ENCODE measurements around the gene AGR3.

Gene AGR3

DNA sequence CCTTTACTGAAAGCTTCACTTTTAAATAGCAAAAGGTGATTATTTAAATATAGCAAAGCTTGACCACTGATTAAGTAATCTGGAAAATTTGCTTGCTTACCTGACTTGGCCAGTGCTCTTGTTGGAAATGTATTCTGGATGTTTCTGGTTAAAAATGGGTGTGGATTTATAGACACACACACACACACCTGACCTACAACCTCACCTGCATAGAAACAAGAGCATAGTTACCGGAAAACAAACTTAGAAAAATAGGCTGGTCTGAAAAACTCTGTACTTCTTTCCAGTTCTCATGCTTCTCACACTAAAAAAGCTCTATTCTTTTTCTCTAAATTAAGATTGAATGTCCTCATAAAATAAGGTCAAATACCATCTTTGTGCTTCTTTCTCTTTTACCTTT is at the start of gene AGR3:
Gene AGR3, minus strand, starts transcription at position 140 of the 400 bp plus-strand sequence. CDS start 3,365 bp downstream, outside the sequence.
- DNase-seq (ENCODE audit: low read depth in 2 of 2): no peak

DNA sequence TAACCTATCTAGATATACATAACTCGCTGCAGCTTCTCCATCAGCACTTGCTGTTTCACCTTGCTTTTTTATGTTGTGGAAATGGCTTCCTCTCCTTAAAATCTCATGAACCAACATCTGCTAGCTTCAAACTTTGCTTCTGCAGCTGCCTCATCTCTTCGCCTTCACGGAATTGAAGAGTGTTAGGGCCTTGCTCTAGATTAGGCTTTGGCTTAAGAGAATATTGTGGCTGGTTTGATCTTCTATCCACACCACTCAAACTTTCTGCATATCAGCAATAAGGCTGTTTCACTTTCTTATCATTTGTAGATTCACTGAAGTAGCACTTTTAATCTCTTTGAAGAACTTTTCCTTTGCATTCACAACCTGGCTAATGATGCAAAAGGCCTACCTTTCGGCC is 49.2 kb upstream of the AGR3 start:
- DNase-seq (ENCODE audit: low read depth in 2 of 2): no peak

DNA sequence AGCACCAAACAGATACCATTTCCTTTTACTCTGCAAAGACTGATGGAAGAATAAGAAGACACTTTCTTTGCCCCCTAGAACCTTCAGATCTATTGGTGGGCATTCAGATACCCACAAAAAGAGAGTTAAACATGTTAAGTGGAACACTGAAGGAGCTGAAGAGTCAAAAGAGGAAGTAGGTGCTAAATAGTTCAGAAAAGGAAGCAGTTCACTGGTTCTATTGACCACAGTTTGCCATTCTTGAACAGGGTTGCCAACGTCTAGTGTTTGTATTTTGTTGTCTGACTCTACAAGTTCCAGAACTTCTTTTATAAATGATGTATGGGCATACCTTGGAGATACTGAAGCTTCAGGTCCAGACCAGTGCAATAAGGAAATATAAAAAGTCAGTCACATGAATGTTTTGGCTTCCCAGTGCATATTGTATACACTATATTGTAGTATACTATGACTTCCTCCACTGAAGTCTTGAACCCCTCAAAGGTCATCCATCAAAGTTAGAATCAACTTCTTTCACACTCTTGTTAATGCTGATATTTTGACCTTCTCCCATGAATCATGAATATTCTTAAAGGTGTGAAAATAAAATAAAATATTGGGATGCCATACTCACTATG is 47.5 kb upstream of the AGR3 start:
- DNase-seq (ENCODE audit: low read depth in 2 of 2): no peak

DNA sequence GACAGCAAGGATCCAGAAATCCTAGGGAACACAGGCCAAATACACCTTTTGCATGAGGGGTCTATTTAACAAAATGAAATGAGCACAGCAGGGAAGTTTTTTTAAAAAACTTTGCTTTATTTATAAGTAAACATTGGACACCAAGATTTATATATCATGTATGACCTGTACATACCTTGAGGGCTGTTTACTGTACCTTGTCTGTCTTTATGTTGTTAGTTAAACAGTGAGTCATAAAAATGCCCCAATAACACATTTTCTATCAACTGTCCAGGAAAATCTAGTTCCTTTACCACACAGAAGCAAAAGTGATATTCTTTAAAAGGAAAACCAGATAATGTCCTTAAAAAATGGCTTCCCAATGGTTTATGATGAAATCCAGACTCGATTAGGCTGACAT is 45.1 kb upstream of the AGR3 start:
- DNase-seq (ENCODE audit: low read depth in 2 of 2): no peak

GRCh38 chr7:16926283-16926682 is 44.5 kb upstream of the AGR3 start:
- DNase-seq (ENCODE audit: low read depth in 2 of 2): no peak

DNA sequence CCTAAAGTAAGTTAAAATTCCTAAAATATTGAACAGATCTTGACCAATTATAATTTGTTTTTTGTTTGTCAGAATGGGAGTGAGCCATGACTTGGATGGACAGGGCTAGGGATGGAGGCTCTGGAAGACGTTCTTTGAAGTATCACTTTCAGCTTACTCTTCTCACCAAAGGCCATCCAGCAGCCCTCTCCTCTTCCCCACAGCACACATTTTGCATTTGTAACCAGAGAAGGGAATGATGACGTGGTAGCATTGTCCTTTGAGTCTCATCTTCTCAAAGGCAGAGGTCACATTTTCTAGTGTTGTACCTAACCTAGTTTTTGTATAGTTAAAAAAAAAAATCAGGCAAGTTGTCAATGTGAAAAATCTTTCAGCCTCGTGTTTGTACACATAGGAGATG is 43.8 kb upstream of the AGR3 start:
- DNase-seq (ENCODE audit: low read depth in 2 of 2): no peak

- DNase-seq (ENCODE audit: low read depth in 2 of 2): no peak
Observed at GRCh38 chr7:16923019-16923418, 41.2 kb upstream of the AGR3 start.

DNA sequence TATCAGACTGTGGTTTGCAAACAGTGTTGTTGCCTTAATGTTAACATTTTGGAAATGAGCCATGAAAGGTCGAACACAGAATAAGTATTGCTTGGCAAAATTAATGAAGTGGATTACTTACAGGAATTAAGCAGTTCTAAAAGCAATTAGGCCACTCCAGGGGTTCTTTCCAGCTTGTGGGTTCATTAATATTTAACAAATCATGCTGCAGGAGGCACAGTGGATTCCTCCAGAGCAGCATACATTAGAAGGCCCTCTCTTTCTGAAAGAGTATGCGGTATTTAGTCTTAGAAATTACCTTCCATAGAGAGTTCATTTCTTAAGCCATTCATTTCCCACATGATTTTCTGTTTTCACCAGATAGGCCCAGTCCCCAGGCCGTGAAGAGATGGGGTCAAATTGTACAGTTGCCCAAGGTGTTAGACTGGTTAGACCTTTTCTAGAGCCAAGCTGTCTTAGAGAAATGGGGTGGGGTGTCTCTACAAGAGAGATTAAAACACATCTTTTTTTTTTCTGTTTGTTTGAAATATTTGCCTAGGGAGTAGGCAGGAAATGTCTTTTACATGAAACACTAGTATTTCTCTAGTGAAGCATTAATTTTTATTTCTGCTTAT is 40.0 kb upstream of the AGR3 start:
- no peak for DNase-seq (ENCODE audit: low read depth in 2 of 2)

DNA sequence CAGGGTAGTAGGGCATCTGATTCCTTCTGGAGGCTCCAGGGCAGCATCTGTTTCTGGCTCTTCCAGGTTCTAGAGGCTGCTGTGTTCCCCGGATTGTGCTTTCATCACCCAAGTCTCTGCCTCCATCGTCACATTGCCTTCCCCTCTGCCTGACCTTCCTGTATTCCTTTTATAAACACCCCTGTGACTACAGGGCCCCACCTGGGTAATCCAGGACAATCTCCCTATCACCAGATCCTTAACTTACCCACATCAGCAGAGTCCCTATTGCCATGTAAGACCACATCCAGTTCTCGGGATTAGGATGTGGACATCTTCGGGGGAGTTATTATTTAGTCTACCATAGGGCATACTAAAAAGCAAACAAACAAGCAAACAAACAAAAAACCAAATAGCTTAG is 39.4 kb upstream of the AGR3 start:
- no peak for DNase-seq (ENCODE audit: low read depth in 2 of 2)

DNA sequence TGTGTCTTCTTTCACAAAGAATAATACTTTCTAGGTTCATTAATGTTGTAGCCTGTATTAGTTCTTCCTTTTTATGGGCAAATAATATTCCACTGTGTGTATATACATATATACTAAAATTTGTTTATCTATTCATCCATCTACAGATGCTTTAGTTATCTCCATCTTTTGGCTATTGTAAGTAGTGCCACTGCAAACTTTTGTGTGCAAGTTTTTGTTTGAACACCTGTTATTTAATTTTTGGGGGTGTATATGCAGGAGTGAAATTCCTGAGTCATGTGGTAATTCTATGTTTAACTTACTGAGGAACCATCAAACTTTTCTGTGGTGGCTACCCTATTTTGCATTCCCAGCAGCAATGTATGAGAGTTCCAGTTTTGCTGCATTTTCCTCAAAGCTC is 37.7 kb upstream of the AGR3 start:
- no peak for DNase-seq (ENCODE audit: low read depth in 2 of 2)

GRCh38 chr7:16918288-16918895 is 36.6 kb upstream of the AGR3 start:
- no peak for DNase-seq (ENCODE audit: low read depth in 2 of 2)

DNA sequence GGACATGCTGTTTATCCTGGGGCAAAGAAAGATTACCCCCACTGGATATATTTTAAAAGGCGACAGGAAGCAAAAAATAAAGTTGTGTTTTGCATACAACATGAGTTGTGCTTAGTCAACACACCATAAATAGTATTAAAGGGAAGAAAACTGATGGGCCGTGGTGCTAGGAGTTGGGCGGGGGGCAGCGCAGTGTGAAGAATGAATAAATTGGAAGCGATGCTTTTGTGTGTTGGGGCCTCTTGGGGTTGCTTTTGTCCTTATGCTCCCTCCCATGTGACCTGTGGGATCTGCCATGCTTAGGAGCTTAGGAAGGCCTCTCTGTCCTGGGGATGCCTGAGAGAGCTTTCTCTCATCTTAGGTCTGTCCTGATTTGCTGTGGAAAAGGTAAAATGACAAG is 35.0 kb upstream of the AGR3 start:
- no peak for DNase-seq (ENCODE audit: low read depth in 2 of 2)

DNA sequence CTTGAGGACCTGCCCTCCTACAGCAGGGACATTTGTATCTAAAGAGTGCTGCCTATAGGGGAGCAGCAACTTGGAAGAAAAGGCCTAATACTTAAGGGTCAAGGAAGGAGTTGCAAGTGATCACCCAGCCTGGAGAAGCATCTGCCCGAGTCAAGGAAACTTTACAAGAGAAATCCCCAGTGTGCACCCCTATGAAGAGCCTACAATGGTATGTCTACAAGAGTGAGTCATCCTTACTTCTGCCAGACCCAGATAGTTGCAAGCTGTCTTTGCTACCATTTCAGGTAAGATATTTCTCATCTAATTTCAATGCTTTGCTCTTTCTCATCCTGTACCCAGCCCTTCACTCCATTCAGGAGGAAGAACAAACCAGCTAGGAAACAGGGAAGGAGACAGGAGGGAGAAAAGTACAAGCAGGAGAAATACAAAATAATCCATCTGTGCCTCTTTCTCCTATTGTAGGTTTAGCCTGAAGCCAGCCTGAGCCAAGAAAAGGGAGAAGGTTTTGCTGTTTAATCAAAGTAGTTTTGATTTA is 34.4 kb upstream of the AGR3 start:
- no peak for DNase-seq (ENCODE audit: low read depth in 2 of 2)

- DNase-seq (ENCODE audit: low read depth in 2 of 2): no peak
Observed at GRCh38 chr7:16915405-16915804, 33.6 kb upstream of the AGR3 start.

- DNase-seq (ENCODE audit: low read depth in 2 of 2): no peak
Observed at GRCh38 chr7:16914771-16915170, 33.0 kb upstream of the AGR3 start.

DNA sequence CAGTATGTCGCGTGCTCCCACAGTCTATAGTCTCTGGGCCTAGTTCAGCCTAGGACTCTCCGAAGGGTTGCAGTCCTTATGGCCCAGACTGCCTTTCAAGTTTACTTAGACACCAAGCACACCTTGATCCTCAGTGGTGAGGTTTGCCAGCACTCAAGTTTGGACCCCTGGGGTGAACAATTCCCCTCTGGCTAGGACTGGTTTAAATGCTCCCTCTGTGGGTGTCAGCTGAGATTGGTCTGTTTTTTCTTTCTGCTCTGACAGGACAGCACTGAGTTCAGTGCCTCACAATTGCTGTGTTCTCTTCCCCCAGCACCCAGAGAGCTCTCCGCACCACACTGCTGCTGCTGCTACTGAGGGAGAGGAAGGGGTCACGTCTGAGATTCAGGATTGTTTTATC is 31.9 kb upstream of the AGR3 start:
- no peak for DNase-seq (ENCODE audit: low read depth in 2 of 2)

GRCh38 chr7:16912540-16912939 is 30.8 kb upstream of the AGR3 start:
- no peak for DNase-seq (ENCODE audit: low read depth in 2 of 2)

- DNase-seq (ENCODE audit: low read depth in 2 of 2): no peak
Observed at GRCh38 chr7:16908561-16908960, 26.8 kb upstream of the AGR3 start.

DNA sequence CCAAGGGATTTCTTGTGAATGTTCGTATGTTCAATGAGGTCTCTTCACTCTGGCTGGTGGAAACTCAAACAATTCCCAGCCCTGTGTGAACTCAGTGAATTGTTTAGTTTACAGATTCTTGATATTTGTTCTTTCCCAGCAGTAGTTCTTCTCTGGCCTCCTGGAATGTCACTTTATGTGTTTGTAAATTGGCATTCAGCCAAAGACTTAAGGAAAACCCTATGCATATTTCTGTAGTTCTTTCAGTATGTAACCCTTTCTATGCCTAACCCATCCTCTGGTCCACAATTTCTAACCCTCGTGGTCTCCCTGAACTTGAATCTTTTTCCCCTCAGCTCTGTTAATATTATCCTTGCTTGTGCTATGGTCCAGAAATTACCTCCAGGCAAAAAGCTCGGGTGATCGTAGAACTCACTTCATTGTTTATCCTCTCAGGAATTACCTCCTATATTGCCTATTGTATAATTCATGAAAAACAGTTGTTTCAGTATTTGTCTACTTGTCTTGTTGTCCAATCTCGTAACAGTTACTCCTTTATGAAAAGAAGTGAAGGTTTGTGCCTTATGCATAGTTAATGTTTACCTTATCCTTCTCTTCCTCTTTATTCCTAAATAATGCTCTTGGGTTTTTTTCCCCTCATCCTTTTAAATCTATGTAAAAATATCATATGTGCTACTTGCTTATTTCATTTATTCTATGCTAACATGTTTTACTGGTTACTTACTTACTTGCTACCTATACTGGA is 23.7 kb upstream of the AGR3 start:
- DNase-seq (ENCODE audit: low read depth in 2 of 2): no peak

GRCh38 chr7:16904076-16904475 is 22.3 kb upstream of the AGR3 start:
- DNase-seq (ENCODE audit: low read depth in 2 of 2): no peak

DNA sequence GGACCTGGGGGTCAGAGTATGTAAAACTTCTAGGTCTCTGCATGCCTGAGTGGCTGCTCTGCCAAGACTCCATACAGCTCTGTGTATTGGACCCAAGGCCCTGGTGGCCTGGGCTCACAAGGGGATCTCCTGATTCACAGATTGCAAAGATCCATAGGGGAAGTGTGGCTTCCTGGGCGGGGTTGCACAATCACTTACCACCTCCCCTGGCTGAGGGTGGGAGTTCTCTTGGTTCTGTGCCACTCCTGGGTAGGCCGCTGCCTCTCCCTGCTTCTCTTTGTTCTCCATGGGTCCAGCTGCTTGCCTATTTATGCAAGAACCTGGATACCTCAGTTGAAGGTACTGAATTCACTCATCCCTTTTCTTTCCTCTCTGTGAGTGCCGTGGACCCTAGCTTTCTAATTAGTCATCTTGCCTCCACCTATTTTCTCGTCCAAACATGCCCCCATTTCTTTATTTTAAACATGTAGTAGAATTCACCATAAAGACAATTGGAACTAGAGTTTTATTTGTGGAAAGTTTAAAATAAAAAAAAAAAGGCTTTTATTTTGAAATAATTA is 18.5 kb upstream of the AGR3 start:
- no peak for DNase-seq (ENCODE audit: low read depth in 2 of 2)
